Eye (tissue), 1 donor: ENCODE results near the gene GRIK2.
"Not testable (repeated sequence)": the region's sequence is repeated elsewhere in the genome, so short reads cannot be mapped to it uniquely, and the experiment has no call there.

ENCODE experiments used
- DNase-seq: peaks from one replicate; pipeline ENCODE4 v3.0.0-alpha.2; 2015

Gene GRIK2

GRCh38 chr6:102051720-102052119 lies 658.2 kb downstream of the GRIK2 start:
- no peak for DNase-seq

DNA sequence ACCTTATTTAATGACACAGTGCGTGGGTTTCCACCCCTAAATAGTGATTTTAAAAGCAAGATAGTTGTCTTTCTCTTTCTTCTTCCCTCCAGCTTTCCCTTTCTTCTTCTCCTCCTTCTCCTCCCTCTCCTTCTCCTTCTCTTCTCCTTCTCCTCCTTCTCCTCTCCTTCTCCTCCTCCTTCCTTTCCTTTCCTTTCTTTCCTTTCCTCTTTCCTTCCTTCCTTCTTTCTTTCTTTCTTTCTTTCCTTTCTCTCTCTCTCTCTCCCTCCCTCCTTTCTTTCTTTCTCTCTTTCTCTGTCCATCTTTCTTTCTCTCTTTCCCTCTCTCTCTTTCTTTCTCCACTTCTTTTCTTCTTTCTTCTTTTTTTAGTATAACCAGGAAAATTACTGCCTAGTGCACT lies 670.6 kb downstream of the GRIK2 start:
- no peak for DNase-seq

GRCh38 chr6:102066301-102066700 lies 672.8 kb downstream of the GRIK2 start:
- DNase-seq = peak; percentile 90

- no peak for DNase-seq
These were observed 674.9 kb downstream of the GRIK2 start for GRCh38 chr6:102068349-102068929.

GRCh38 chr6:102075539-102075938 lies 682.0 kb downstream of the GRIK2 start:
- DNase-seq = no peak

GRCh38 chr6:102085257-102085656 lies 691.7 kb downstream of the GRIK2 start:
- no peak for DNase-seq

GRCh38 chr6:102088160-102088559 lies 694.7 kb downstream of the GRIK2 start:
- not testable (repeated sequence) for DNase-seq

- no peak for DNase-seq
These were observed 720.9 kb downstream of the GRIK2 start for GRCh38 chr6:102114402-102114801.

- DNase-seq = no peak
These were observed 722.4 kb downstream of the GRIK2 start for GRCh38 chr6:102115911-102116310.

GRCh38 chr6:102118034-102118433 lies 724.5 kb downstream of the GRIK2 start:
- DNase-seq = no peak
